MM.1S (cell line): Measurements from ENCODE around the gene MLC1.

Source experiments
- CTCF ChIP-seq: fragments of 300-600 bp; sonication (generic); IDR thresholded peaks from 2 replicates; pipeline ENCODE4 v1.5.1; 2016; ENCODE audit warnings: antibody characterized with exemption, low read length, mixed read lengths
- EZH2 ChIP-seq: fragments of 300-600 bp; sonication (generic); optimal IDR thresholded peaks from 2 replicates; pipeline ENCODE3; 2017; ENCODE audit warnings: low read depth, mild to moderate bottlenecking, antibody characterized with exemption, low read length, mixed read lengths
- EZH2phosphoT487 ChIP-seq: fragments of 300-600 bp; sonication (generic); IDR thresholded peaks from 2 replicates; pipeline ENCODE4 v1.6.1; 2018; ENCODE audit warnings: antibody characterized with exemption, low read length

- TF ChIP-seq CTCF (no peak), EZH2 (no peak), EZH2phosphoT487 (no peak)
Measured at GRCh38 chr22:50070366-50070765, 14.9 kb downstream of the MLC1 start.
